ENCODE data around the gene DDX1. TPM values are rescaled to one million over a fixed set of nuclear protein-coding genes. Genes with fewer than 3 reads are reported as not detected.
A peak's percentile ranks its signal among the peaks of the same experiment; 100 is the strongest.

The DDX1 gene
- total and polyA plus RNA-seq, 9 of the 15 experiments (the other 6 are each of a cell fraction or from before 2014, with no cell fraction given): 116 to 277 (median 232) TPM

GRCh38 chr2:15563227-15564100 is 28.2 kb upstream of the DDX1 start (continued):
- TF ChIP-seq RNF219 (CRISPR knock-in tag; IDR thresholded peaks at IDR 0.05) (no peak), MAFK (IDR thresholded peaks at IDR 0.05; ENCODE audit: low read length) (no peak), DIDO1 (tag; IDR thresholded peaks at IDR 0.05; ENCODE audit: low read depth) (no peak), ATF6 (CRISPR knock-in tag; IDR thresholded peaks at IDR 0.05) (no peak), ETV6 (IDR thresholded peaks at IDR 0.05; ENCODE audit: borderline replicate concordance in 1 of 2, low read depth in 2 of 2, low read length in 1 of 2) (no peak), ETV6 (CRISPR knock-in tag; IDR thresholded peaks at IDR 0.05; ENCODE audit: borderline replicate concordance) (no peak), CHD2 (IDR thresholded peaks at IDR 0.05; ENCODE audit: low read depth, low read length) (no peak), JUND (IDR thresholded peaks at IDR 0.05; ENCODE audit: borderline replicate concordance, low read depth, low read length) (0 out of 2 replicates have a peak, but pooled peaks have one; percentile 35), JUND (tag; IDR thresholded peaks at IDR 0.05; ENCODE audit: borderline replicate concordance, low read depth, low read length) (no peak), MECOM (CRISPR knock-in tag; IDR thresholded peaks at IDR 0.05) (0 out of 2 replicates have a peak, but pooled peaks have one; percentile 67), MYC (IDR thresholded peaks at IDR 0.05; ENCODE audit: low read depth, low read length) (peak; percentile 77; the same call in 1 of the 2 replicates), MYC (CRISPR knock-in tag; IDR thresholded peaks at IDR 0.05; ENCODE audit: borderline replicate concordance, low read depth) (no peak), ZNF830 (CRISPR knock-in tag; IDR thresholded peaks at IDR 0.05) (no peak), PURB (CRISPR knock-in tag; IDR thresholded peaks at IDR 0.05; ENCODE audit: low read depth) (no peak), CREBBP (IDR thresholded peaks at IDR 0.05; ENCODE audit: low read depth, low read length) (no peak), DMBX1 (CRISPR knock-in tag; IDR thresholded peaks at IDR 0.05; ENCODE audit: borderline replicate concordance) (peak; percentile 65; the same call in 1 of the 2 replicates)

Measured in K562 (cell line).